ENCODE results near the gene COA7. TPM values are rescaled to one million over a fixed set of nuclear protein-coding genes. Genes with fewer than 3 reads are reported as not detected.

COA7 gene
- total RNA-seq, 4 donors from 2014 or later = 7.2 to 17.5 (median 8.9) TPM

- no peak overlapping the region for H3K4me3 ChIP-seq (ENCODE audit: low read depth, poor library complexity, severe bottlenecking)
- intact Hi-C loops (cut with DNase I; ENCODE audit: low total_unique reads) = no loop called here
- TF ChIP-seq CTCF (IDR thresholded peaks at IDR 0.05) (no peak), POLR2A (IDR thresholded peaks at IDR 0.05) (no peak)
- no peak for DNase-seq (ENCODE audit: low spot score in 2 of 2)
- 93 to 96% methylated on average over 1 of the region's 1 CpG for WGBS, 2 donors
Measured at GRCh38 chr1:52684545-52684944, 13.6 kb downstream of the COA7 start.

GRCh38 chr1:52683367-52683940 is 14.7 kb downstream of the COA7 start:
- WGBS, 2 donors = 88 to 95% methylated on average over 4 of the region's 4 CpGs
- intact Hi-C loops (cut with DNase I; ENCODE audit: low total_unique reads) = no loop called here
- no peak overlapping the region for H3K4me3 ChIP-seq (ENCODE audit: low read depth, poor library complexity, severe bottlenecking)
- TF ChIP-seq POLR2A (IDR thresholded peaks at IDR 0.05) (no peak), CTCF (IDR thresholded peaks at IDR 0.05) (no peak)
- DNase-seq (ENCODE audit: low spot score in 2 of 2) = no peak

- DNase-seq (ENCODE audit: low spot score in 2 of 2) = no peak
- no peak overlapping the region for H3K4me3 ChIP-seq (ENCODE audit: low read depth, poor library complexity, severe bottlenecking)
- WGBS, 2 donors = 75 to 82% methylated on average over 4 of the region's 4 CpGs
- TF ChIP-seq POLR2A (IDR thresholded peaks at IDR 0.05) = no peak
- no peak for TF ChIP-seq CTCF (IDR thresholded peaks at IDR 0.05)
- intact Hi-C loops (cut with DNase I; ENCODE audit: low total_unique reads) = no loop called here
Measured at GRCh38 chr1:52681136-52681535, 17.0 kb downstream of the COA7 start.

- no peak overlapping the region for H3K4me3 ChIP-seq (ENCODE audit: low read depth, poor library complexity, severe bottlenecking)
- no peak for DNase-seq (ENCODE audit: low spot score in 2 of 2)
- 84 to 88% methylated on average over 3 of the region's 3 CpGs for WGBS, 2 donors
- TF ChIP-seq CTCF (IDR thresholded peaks at IDR 0.05) = no peak
- no peak for TF ChIP-seq POLR2A (IDR thresholded peaks at IDR 0.05)
- intact Hi-C loops (cut with DNase I; ENCODE audit: low total_unique reads) = no loop called here
Measured at GRCh38 chr1:52680353-52680752, 17.8 kb downstream of the COA7 start.

- 90 to 95% methylated on average over 5 of the region's 5 CpGs for WGBS, 2 donors
Measured at GRCh38 chr1:52679498-52679897, 18.6 kb downstream of the COA7 start.

More at GRCh38 chr1:52679498-52679897, 18.6 kb downstream of the COA7 start:
- DNase-seq (ENCODE audit: low spot score in 2 of 2) = no peak
- no peak for TF ChIP-seq CTCF (IDR thresholded peaks at IDR 0.05)
- no peak for TF ChIP-seq POLR2A (IDR thresholded peaks at IDR 0.05)
- no peak overlapping the region for H3K4me3 ChIP-seq (ENCODE audit: low read depth, poor library complexity, severe bottlenecking)
- intact Hi-C loops (cut with DNase I; ENCODE audit: low total_unique reads) = no loop called here
